RWPE2 (cell line): ENCODE measurements around the gene NUDT3.

Experiments
- ATAC-seq: fragments of 200-7000 bp; cut with Tn5 transposase; 3 replicates; pipeline ENCODE4 v1.9.1; 2021; ENCODE audit warnings: low read depth
- DNase-seq: peaks from one replicate; pipeline ENCODE4 v3.0.0-alpha.2; 2020; ENCODE audit warnings: low spot score
- H3K27ac ChIP-seq: fragments of 450-650 bp; 2 replicates; pipeline ENCODE4 v1.5.1; 2017; ENCODE audit warnings: mild to moderate bottlenecking; ENCODE audit not compliant: poor library complexity, severe bottlenecking
- H3K27me3 ChIP-seq: fragments of 250-450 bp; sonication (Bioruptor Pico); 2 replicates; pipeline ENCODE4 v1.5.1; 2021; ENCODE audit warnings: mild to moderate bottlenecking, moderate library complexity; ENCODE audit not compliant: insufficient read depth, poor library complexity, severe bottlenecking
- H3K36me3 ChIP-seq: fragments of 250-450 bp; sonication (Bioruptor Pico); 2 replicates; pipeline ENCODE4 v1.5.1; 2020; ENCODE audit warnings: low read depth, mild to moderate bottlenecking, moderate library complexity
- H3K4me1 ChIP-seq: fragments of 250-450 bp; sonication (Bioruptor Pico); 2 replicates; pipeline ENCODE4 v1.5.1; 2021; ENCODE audit warnings: mild to moderate bottlenecking, moderate library complexity; ENCODE audit not compliant: insufficient read depth, poor library complexity, severe bottlenecking
- H3K4me3 ChIP-seq: fragments of 250-450 bp; sonication (Bioruptor Pico); 2 replicates; pipeline ENCODE4 v1.5.1; 2021; ENCODE audit warnings: mild to moderate bottlenecking, moderate library complexity; ENCODE audit not compliant: severe bottlenecking
- H3K9me3 ChIP-seq: fragments of 250-450 bp; sonication (Bioruptor Pico); 2 replicates; pipeline ENCODE4 v1.5.1; 2021; ENCODE audit warnings: mild to moderate bottlenecking, moderate library complexity; ENCODE audit not compliant: severe bottlenecking
- TF ChIP-seq, protein P1 (sequence below): fragments of 450-650 bp; IDR thresholded peaks from one replicate; pipeline ENCODE4 v1.5.1; 2017; ENCODE audit warnings: mild to moderate bottlenecking, moderate library complexity; ENCODE audit not compliant: poor library complexity, severe bottlenecking

Gene NUDT3

GRCh38 chr6:34349211-34349610, 43.3 kb downstream of the NUDT3 start:
- H3K27ac ChIP-seq = no peak overlapping the region
- no peak overlapping the region for H3K4me3 ChIP-seq
- ATAC-seq = no peak

GRCh38 chr6:34347303-34347702, 45.2 kb downstream of the NUDT3 start:
- ATAC-seq = no peak

More at GRCh38 chr6:34349211-34349610, 43.3 kb downstream of the NUDT3 start:
- Histone ChIP-seq H3K4me1 (no peaks in the 10 kb centered on the region), H3K36me3 (no peaks in the 10 kb centered on the region), H3K9me3 (no peaks in the 10 kb centered on the region), H3K27me3 (no peaks in the 10 kb centered on the region)
- TF ChIP-seq, protein P1, sequence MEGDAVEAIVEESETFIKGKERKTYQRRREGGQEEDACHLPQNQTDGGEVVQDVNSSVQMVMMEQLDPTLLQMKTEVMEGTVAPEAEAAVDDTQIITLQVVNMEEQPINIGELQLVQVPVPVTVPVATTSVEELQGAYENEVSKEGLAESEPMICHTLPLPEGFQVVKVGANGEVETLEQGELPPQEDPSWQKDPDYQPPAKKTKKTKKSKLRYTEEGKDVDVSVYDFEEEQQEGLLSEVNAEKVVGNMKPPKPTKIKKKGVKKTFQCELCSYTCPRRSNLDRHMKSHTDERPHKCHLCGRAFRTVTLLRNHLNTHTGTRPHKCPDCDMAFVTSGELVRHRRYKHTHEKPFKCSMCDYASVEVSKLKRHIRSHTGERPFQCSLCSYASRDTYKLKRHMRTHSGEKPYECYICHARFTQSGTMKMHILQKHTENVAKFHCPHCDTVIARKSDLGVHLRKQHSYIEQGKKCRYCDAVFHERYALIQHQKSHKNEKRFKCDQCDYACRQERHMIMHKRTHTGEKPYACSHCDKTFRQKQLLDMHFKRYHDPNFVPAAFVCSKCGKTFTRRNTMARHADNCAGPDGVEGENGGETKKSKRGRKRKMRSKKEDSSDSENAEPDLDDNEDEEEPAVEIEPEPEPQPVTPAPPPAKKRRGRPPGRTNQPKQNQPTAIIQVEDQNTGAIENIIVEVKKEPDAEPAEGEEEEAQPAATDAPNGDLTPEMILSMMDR = no peak
- no peak for DNase-seq

GRCh38 chr6:34346175-34347119, 46.0 kb downstream of the NUDT3 start:
- Histone ChIP-seq H3K4me1 (no peaks in the 10 kb centered on the region), H3K4me3 (no peak overlapping the region), H3K27ac (no peak overlapping the region), H3K36me3 (peaks cover 3% of the 10 kb centered on the region), H3K9me3 (no peaks in the 10 kb centered on the region), H3K27me3 (no peaks in the 10 kb centered on the region)
- ATAC-seq (no peak), DNase-seq (no peak)
- TF ChIP-seq, protein P1 = no peak

More at GRCh38 chr6:34347303-34347702, 45.2 kb downstream of the NUDT3 start:
- no peak overlapping the region for H3K27ac ChIP-seq
- no peaks in the 10 kb centered on the region for H3K36me3 ChIP-seq
- no peaks in the 10 kb centered on the region for H3K27me3 ChIP-seq
- no peak overlapping the region for H3K4me3 ChIP-seq
- H3K4me1 ChIP-seq = no peaks in the 10 kb centered on the region
- TF ChIP-seq, protein P1 = no peak
- H3K9me3 ChIP-seq = no peaks in the 10 kb centered on the region
- DNase-seq = no peak

GRCh38 chr6:34343806-34344205, 48.7 kb downstream of the NUDT3 start:
- Histone ChIP-seq H3K36me3 (peaks cover 19% of the 10 kb centered on the region), H3K4me1 (no peaks in the 10 kb centered on the region), H3K27ac (no peak overlapping the region), H3K9me3 (no peaks in the 10 kb centered on the region), H3K27me3 (no peaks in the 10 kb centered on the region), H3K4me3 (no peak overlapping the region)
- DNase-seq (no peak), ATAC-seq (no peak)
- TF ChIP-seq, protein P1 = no peak

DNA sequence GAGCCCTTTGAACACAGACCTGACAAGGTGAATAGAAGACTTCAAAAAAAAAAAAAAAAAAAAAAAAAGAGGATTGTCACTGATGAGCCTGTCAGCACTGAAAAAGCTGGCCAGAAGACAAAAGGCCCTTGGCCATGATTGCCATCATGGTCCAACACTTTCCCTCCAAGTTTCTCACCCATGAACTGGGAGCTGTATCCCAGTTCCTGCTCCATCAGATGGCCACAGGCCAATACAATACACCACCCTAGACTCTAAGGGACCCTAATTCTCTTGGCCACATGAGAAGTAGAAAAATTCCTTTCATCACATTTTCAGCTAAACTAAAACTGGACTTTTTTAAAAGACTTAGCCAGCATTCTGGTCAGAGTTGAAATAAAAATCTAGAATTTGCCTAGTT, 50.2 kb downstream of the NUDT3 start:
- TF ChIP-seq, protein P1 = no peak
- ATAC-seq (no peak), DNase-seq (no peak)
- Histone ChIP-seq H3K4me1 (no peaks in the 10 kb centered on the region), H3K27ac (no peak overlapping the region), H3K9me3 (no peaks in the 10 kb centered on the region), H3K4me3 (no peak overlapping the region), H3K36me3 (peaks cover 21% of the 10 kb centered on the region), H3K27me3 (no peaks in the 10 kb centered on the region)
